Measurements from ENCODE around the gene NRXN3.

The NRXN3 gene

GRCh38 chr14:79820866-79821535 is 1650.8 kb downstream of the NRXN3 start:
- DNase-seq: no peak

- no peak for DNase-seq
These were observed 1651.9 kb downstream of the NRXN3 start for GRCh38 chr14:79822034-79822433.

- DNase-seq: no peak
These were observed 1654.9 kb downstream of the NRXN3 start for GRCh38 chr14:79825046-79825521.

GRCh38 chr14:79826362-79826761 is 1656.2 kb downstream of the NRXN3 start:
- DNase-seq: no peak

- DNase-seq: no peak
These were observed 1659.4 kb downstream of the NRXN3 start for GRCh38 chr14:79829405-79830166.

GRCh38 chr14:79831195-79831892 is 1661.2 kb downstream of the NRXN3 start:
- DNase-seq: no peak

GRCh38 chr14:79833781-79834180 is 1663.6 kb downstream of the NRXN3 start:
- no peak for DNase-seq

- DNase-seq: no peak
These were observed 1664.7 kb downstream of the NRXN3 start for GRCh38 chr14:79834868-79835267.

- no peak for DNase-seq
These were observed 1666.4 kb downstream of the NRXN3 start for GRCh38 chr14:79836577-79836976.

GRCh38 chr14:79837699-79838098 is 1667.5 kb downstream of the NRXN3 start:
- DNase-seq: no peak

GRCh38 chr14:79840103-79840502 is 1669.9 kb downstream of the NRXN3 start:
- DNase-seq: no peak

- no peak for DNase-seq
These were observed 1670.7 kb downstream of the NRXN3 start for GRCh38 chr14:79840831-79841230.

GRCh38 chr14:79841433-79841832 is 1671.3 kb downstream of the NRXN3 start:
- no peak for DNase-seq

GRCh38 chr14:79842270-79842669 is 1672.1 kb downstream of the NRXN3 start:
- no peak for DNase-seq

- no peak for DNase-seq
These were observed 1683.0 kb downstream of the NRXN3 start for GRCh38 chr14:79852950-79853744.

- no peak for DNase-seq
These were observed 1685.6 kb downstream of the NRXN3 start for GRCh38 chr14:79855789-79856188.

- no peak for DNase-seq
These were observed 1686.2 kb downstream of the NRXN3 start for GRCh38 chr14:79856381-79856780.

- no peak for DNase-seq
These were observed 1690.9 kb downstream of the NRXN3 start for GRCh38 chr14:79861111-79861510.

- no peak for DNase-seq
These were observed 1691.9 kb downstream of the NRXN3 start for GRCh38 chr14:79862045-79862444.

- no peak for DNase-seq
These were observed 1701.0 kb downstream of the NRXN3 start for GRCh38 chr14:79871136-79871535.

- no peak for DNase-seq
These were observed 1708.1 kb downstream of the NRXN3 start for GRCh38 chr14:79878229-79878628.

GRCh38 chr14:79878785-79879184 is 1708.6 kb downstream of the NRXN3 start:
- no peak for DNase-seq

GRCh38 chr14:79881299-79881698 is 1711.1 kb downstream of the NRXN3 start:
- DNase-seq: no peak
